HG02642 (cell line): ENCODE measurements around the gene ANKRD36C.
A peak's percentile ranks its signal among the peaks of the same experiment; 100 is the strongest.
"Not testable (repeated sequence)": the region's sequence is repeated elsewhere in the genome, so short reads cannot be mapped to it uniquely, and the experiment has no call there.

Experiments
- ATAC-seq: cut with Tn5 transposase; IDR thresholded peaks from one replicate; pipeline ENCODE4 v1.9.1; 2021; ENCODE audit warnings: mild to moderate bottlenecking; ENCODE audit not compliant: unreplicated experiment, poor library complexity

Gene ANKRD36C

GRCh38 chr2:95991351-95992094, at the start of gene ANKRD36C:
Gene ANKRD36C, minus strand, starts transcription at chr2:95991824. Its CDS starts 116 bp downstream, at chr2:95991708.
- ATAC-seq: peak; percentile 95

GRCh38 chr2:96035554-96035953, 43.9 kb upstream of the ANKRD36C start:
- ATAC-seq: not testable (repeated sequence)

GRCh38 chr2:96034792-96035191, 43.2 kb upstream of the ANKRD36C start, which contains the start of gene GPAT2:
Gene GPAT2, minus strand, starts transcription at chr2:96034916. Its CDS starts 2,557 bp downstream, at chr2:96032359.
- not testable (repeated sequence) for ATAC-seq

GRCh38 chr2:96033997-96034396, 42.4 kb upstream of the ANKRD36C start:
- ATAC-seq: not testable (repeated sequence)

GRCh38 chr2:96027725-96028325, 36.2 kb upstream of the ANKRD36C start:
- not testable (repeated sequence) for ATAC-seq

- not testable (repeated sequence) for ATAC-seq
Measured at GRCh38 chr2:96025755-96026154, 34.1 kb upstream of the ANKRD36C start.

- ATAC-seq: no peak
Measured at GRCh38 chr2:96025194-96025492, 33.5 kb upstream of the ANKRD36C start.

- ATAC-seq: no peak
Measured at GRCh38 chr2:96024336-96025193, 32.9 kb upstream of the ANKRD36C start.

- not testable (repeated sequence) for ATAC-seq
Measured at GRCh38 chr2:96023701-96024100, 32.1 kb upstream of the ANKRD36C start.

GRCh38 chr2:96022701-96023447, 31.2 kb upstream of the ANKRD36C start:
- peak; percentile 79 for ATAC-seq

GRCh38 chr2:96022126-96022525, 30.5 kb upstream of the ANKRD36C start:
- ATAC-seq: not testable (repeated sequence)

- not testable (repeated sequence) for ATAC-seq
Measured at GRCh38 chr2:96021142-96021541, 29.5 kb upstream of the ANKRD36C start.

GRCh38 chr2:96019909-96020590, 28.4 kb upstream of the ANKRD36C start:
- ATAC-seq: not testable (repeated sequence)

GRCh38 chr2:96016321-96016720, 24.7 kb upstream of the ANKRD36C start:
- not testable (repeated sequence) for ATAC-seq

- not testable (repeated sequence) for ATAC-seq
Measured at GRCh38 chr2:96012792-96013264, 21.2 kb upstream of the ANKRD36C start.

- ATAC-seq: not testable (repeated sequence)
Measured at GRCh38 chr2:96012086-96012791, 20.6 kb upstream of the ANKRD36C start.

GRCh38 chr2:96011129-96011455, 19.5 kb upstream of the ANKRD36C start:
- ATAC-seq: peak; percentile 5

- ATAC-seq: peak; percentile 99
Measured at GRCh38 chr2:96010320-96011128, 18.9 kb upstream of the ANKRD36C start.
